Measurements from ENCODE around the gene PCDHB6.

GRCh38 chr5:141172381-141173204 is 22.7 kb downstream of the PCDHB6 start, which contains the start of gene PCDHB7:
- peak; percentile 83 for TF ChIP-seq CTCF (IDR thresholded peaks at IDR 0.05; ENCODE audit: low read length)
- TF ChIP-seq EZH2phosphoT487 (IDR thresholded peaks at IDR 0.05; ENCODE audit: low read length) = no peak
- no peak for TF ChIP-seq EZH2 (optimal IDR thresholded peaks at IDR 0.05; ENCODE audit: low read depth, low read length)

All from MM.1S (cell line).